Midbrain (tissue), 1 donor: ENCODE measurements around the gene IL27RA.

ENCODE experiments used
- DNase-seq: peaks from one replicate; lab custom pipeline; 2025; lab: John Stamatoyannopoulos, UW

The IL27RA gene

GRCh38 chr19:14089412-14089661, 57.8 kb downstream of the IL27RA start:
- DNase-seq, result no peak

GRCh38 chr19:14089662-14090508, 58.3 kb downstream of the IL27RA start:
- DNase-seq, result no peak

GRCh38 chr19:14090509-14091080, 59.0 kb downstream of the IL27RA start, which contains the start of gene SAMD1:
Gene SAMD1 (minus strand): TSS chr19:14090751.
- DNase-seq, result peak; percentile 85

- DNase-seq, result peak; percentile 73
These were observed 59.7 kb downstream of the IL27RA start for GRCh38 chr19:14091081-14091812.

GRCh38 chr19:14091813-14092462, 60.4 kb downstream of the IL27RA start:
- no peak for DNase-seq

- no peak for DNase-seq
These were observed 61.7 kb downstream of the IL27RA start for GRCh38 chr19:14093117-14093823.

- DNase-seq, result no peak
These were observed 63.3 kb downstream of the IL27RA start for GRCh38 chr19:14094854-14095253.

- DNase-seq, result no peak
These were observed 64.9 kb downstream of the IL27RA start for GRCh38 chr19:14096272-14096992.

GRCh38 chr19:14097532-14098151, 66.1 kb downstream of the IL27RA start:
- DNase-seq, result no peak

- no peak for DNase-seq
These were observed 69.5 kb downstream of the IL27RA start for GRCh38 chr19:14101003-14101545.

- no peak for DNase-seq
These were observed 70.6 kb downstream of the IL27RA start for GRCh38 chr19:14102102-14102696.

- no peak for DNase-seq
These were observed 71.2 kb downstream of the IL27RA start for GRCh38 chr19:14102756-14103155.
